ENCODE results near the gene NLRC5. TPM values are rescaled to one million over a fixed set of nuclear protein-coding genes. Genes with fewer than 3 reads are reported as not detected.

The NLRC5 gene
- total and polyA plus RNA-seq, 4 experiments from 2014 or later: 41.6 to 457 (median 284) TPM

DNA sequence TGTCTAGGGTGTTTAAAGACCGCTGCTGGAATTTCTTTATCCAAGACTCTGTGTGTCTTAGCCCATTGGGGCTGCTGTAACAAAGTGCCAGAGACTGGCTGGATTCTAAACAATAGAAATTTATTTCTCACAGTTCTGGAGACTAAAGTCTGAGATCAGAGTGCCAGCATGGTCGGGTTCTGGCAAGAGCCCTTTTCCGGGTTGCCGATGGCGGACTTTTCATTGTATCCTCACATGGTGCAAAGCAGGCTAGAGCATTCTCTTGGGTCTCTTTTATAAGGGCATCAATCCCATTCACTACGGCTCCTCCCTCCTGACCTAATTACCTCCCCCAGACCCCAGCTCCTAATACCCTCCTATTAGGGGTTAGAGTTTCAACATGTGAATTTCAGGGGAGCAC is 9.5 kb downstream of the NLRC5 start:
- no peaks in the 10 kb centered on the region for H3K27me3 ChIP-seq (ENCODE audit: insufficient read depth, low read length)
- peak overlapping the region; percentile 89 to 98 (median 97) for H3K27ac Mint-ChIP-seq
- H3K4me1 Mint-ChIP-seq: peaks cover 69 to 99% (median 82%) of the 10 kb centered on the region in 4 donors
- H3K27ac ChIP-seq (ENCODE audit: low read depth, low read length): peak overlapping the region; percentile 79
- H3K4me3 Mint-ChIP-seq: peak overlapping the region; percentile 65 to 90 (median 82)
- peaks cover 27 to 75% of the 10 kb centered on the region in 2 donors for H3K36me3 Mint-ChIP-seq
- CTCF ChIA-PET (ENCODE audit: partially characterized antibody): interaction anchor here (1.0 to 1.6 kb wide), 5 partner anchors 9 to 43 kb away, joined by 3 to 11 read pairs (median 4); partner anchors contain the start of gene NLRC5
- intact Hi-C loops (cut with micrococcal nuclease): loop anchor here (1.0 kb wide), 1 partner anchor 10 kb away; the partner anchor contains the start of gene NLRC5
- peaks cover 5% of the 10 kb centered on the region for H3K36me3 ChIP-seq (ENCODE audit: insufficient read depth, low read length)
- DNase-seq: no peak
- H3K9me3 ChIP-seq (ENCODE audit: control insufficient read depth in 1 of 2, low read length in 2 of 2): no peaks in the 10 kb centered on the region
- POLR2A ChIA-PET (ENCODE audit: partially characterized antibody): interaction anchor here (0.6 to 6.3 kb wide), 11 partner anchors 10 to 346 kb away, joined by 3 to 104 read pairs (median 13); partner anchors contain the start of genes HERPUD1 and NLRC5
- H3K4me3 ChIP-seq (ENCODE audit: low read length in 2 of 2): peak overlapping the region; percentile 36 to 66
- no peaks in the 10 kb centered on the region for H3K27me3 Mint-ChIP-seq
- H3K4me1 ChIP-seq (ENCODE audit: insufficient read depth, low read length): peaks cover 95% of the 10 kb centered on the region
- no peaks in the 10 kb centered on the region for H3K9me3 Mint-ChIP-seq

DNA sequence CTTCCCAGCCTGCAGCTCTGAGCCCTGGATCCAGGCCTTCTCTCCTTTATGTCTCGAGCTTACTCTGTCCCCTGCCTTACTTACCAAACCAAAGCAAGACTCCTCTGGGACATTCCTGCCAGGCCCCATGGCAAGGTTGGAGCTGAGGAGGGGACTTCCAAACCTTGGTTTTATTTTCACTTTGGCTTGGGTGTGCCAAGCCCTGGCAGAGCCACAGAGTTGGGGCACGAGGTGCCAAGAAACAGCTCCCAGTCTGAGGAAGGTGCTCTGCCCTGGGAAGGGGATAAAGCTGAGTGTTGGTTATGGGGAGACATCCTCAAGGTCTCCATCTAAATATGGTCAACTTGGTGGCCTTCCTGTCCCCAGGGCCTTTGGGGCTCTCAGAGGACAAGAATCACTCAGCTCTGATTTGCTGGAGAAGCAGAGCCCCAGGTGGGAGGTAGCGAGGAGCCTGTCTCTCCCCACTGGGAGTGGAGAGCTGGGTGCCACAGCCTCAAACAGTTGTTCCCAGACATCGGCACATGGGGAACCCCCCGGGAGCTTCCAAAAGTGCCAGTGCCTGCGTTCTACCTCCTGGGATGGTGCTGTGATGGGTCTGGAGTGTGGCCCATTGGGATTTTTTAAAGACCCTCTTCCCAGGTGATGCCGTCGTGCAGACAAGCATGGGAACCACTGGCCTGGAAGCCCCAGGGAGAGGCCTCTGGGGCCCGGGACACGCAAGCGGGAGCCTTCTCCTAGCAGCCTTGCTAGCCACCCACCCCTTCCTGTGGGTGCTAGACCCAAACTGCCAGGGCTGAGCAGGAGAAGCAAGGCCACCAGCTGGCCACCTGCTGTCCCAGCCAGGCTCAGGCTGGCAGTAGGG is 10.3 kb downstream of the NLRC5 start:
- Histone ChIP-seq H3K36me3 (ENCODE audit: insufficient read depth, low read length) (peaks cover 13% of the 10 kb centered on the region), H3K9me3 (ENCODE audit: control insufficient read depth in 1 of 2, low read length in 2 of 2) (no peaks in the 10 kb centered on the region), H3K27ac (ENCODE audit: low read depth, low read length) (peak overlapping the region; percentile 79), H3K27me3 (ENCODE audit: insufficient read depth, low read length) (no peaks in the 10 kb centered on the region), H3K4me1 (ENCODE audit: insufficient read depth, low read length) (peaks cover 95% of the 10 kb centered on the region), H3K4me3 (ENCODE audit: low read length in 2 of 2) (peak overlapping the region; percentile 36 to 66)
- H3K9me3 Mint-ChIP-seq: no peaks in the 10 kb centered on the region
- peak overlapping the region; percentile 65 to 90 (median 82) for H3K4me3 Mint-ChIP-seq
- CTCF ChIA-PET (ENCODE audit: partially characterized antibody): interaction anchor here (0.9 to 1.6 kb wide), 7 partner anchors 10 to 84 kb away, joined by 3 to 11 read pairs (median 4); partner anchors contain the start of gene NLRC5
- peaks cover 69 to 99% (median 82%) of the 10 kb centered on the region in 4 donors for H3K4me1 Mint-ChIP-seq
- H3K27me3 Mint-ChIP-seq: no peaks in the 10 kb centered on the region
- intact Hi-C loops (cut with micrococcal nuclease): loop anchor here (1.0 kb wide), 1 partner anchor 10 kb away; the partner anchor contains the start of gene NLRC5
- DNase-seq: peak; percentile 46 to 83 (median 54)
- H3K27ac Mint-ChIP-seq: peak overlapping the region; percentile 89 to 98 (median 97)
- POLR2A ChIA-PET (ENCODE audit: partially characterized antibody): interaction anchor here (0.6 to 6.3 kb wide), 14 partner anchors 8 to 345 kb away, joined by 3 to 104 read pairs (median 9); partner anchors contain the start of genes HERPUD1, NLRC5, PSME3IP1 and RSPRY1
- H3K36me3 Mint-ChIP-seq: peaks cover 28 to 75% of the 10 kb centered on the region in 2 donors

DNA sequence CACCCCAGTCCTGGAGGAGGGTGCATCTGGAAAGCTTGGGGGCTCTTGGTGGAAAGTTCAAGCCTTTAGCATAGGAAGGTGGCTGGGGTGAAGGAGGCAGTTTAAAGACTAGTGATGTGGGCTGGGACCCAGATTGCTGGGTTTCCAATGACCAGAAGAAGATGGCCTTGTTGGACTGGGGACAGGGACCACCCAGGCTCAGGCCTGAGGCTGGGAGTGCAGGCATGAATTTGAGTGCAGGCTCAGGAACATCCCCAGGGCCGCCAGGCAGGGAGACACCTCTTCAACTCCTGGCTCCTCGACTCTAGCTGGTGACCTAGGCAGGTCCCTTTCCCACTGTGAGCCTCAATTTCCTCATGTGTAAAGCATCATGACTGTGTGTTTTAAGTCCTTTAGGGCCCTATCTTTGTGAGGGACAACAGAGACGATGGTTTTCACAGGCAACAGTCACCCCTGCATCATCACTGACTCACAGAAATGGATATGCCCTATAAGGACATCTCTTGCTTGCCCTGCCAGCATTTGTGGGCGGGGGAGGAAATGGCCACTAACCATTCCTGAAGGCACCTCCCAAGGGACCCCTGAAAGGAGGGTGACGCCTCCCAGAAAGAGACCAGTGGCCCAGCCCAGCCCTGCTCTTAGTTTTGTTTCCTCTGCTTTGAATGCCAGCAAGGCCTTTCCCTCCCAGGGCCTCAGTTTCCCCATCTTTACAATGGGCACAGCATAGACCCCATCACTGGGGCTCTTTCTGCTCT is 11.1 kb downstream of the NLRC5 start:
- peaks cover 37 to 80% of the 10 kb centered on the region in 2 donors for H3K36me3 Mint-ChIP-seq
- H3K9me3 Mint-ChIP-seq: no peaks in the 10 kb centered on the region
- Histone ChIP-seq H3K36me3 (ENCODE audit: insufficient read depth, low read length) (peaks cover 19% of the 10 kb centered on the region), H3K4me3 (ENCODE audit: low read length in 2 of 2) (peak overlapping the region; percentile 36 to 66), H3K9me3 (ENCODE audit: control insufficient read depth in 1 of 2, low read length in 2 of 2) (no peaks in the 10 kb centered on the region), H3K27ac (ENCODE audit: low read depth, low read length) (peak overlapping the region; percentile 79), H3K27me3 (ENCODE audit: insufficient read depth, low read length) (no peaks in the 10 kb centered on the region), H3K4me1 (ENCODE audit: insufficient read depth, low read length) (peaks cover 95% of the 10 kb centered on the region)
- H3K27me3 Mint-ChIP-seq: no peaks in the 10 kb centered on the region
- H3K27ac Mint-ChIP-seq: peak overlapping the region; percentile 89 to 98 (median 97)
- peaks cover 69 to 99% (median 84%) of the 10 kb centered on the region in 4 donors for H3K4me1 Mint-ChIP-seq
- peak overlapping the region; percentile 71 to 90 (median 81) for H3K4me3 Mint-ChIP-seq
- ChIA-PET POLR2A (ENCODE audit: partially characterized antibody) (interaction anchor here (1.0 to 6.3 kb wide), 9 partner anchors 9 to 185 kb away, joined by 3 to 104 read pairs (median 13); partner anchors contain the start of genes NLRC5, PSME3IP1 and RSPRY1), CTCF (ENCODE audit: partially characterized antibody) (interaction anchor here (0.9 to 1.6 kb wide), 3 partner anchors 10 to 84 kb away, joined by 3 to 11 read pairs (median 4); no protein-coding TSS in a partner anchor)
- peak in 1 of 5 donors; percentile 77 for DNase-seq
- intact Hi-C loops (cut with micrococcal nuclease): no loop called here

DNA sequence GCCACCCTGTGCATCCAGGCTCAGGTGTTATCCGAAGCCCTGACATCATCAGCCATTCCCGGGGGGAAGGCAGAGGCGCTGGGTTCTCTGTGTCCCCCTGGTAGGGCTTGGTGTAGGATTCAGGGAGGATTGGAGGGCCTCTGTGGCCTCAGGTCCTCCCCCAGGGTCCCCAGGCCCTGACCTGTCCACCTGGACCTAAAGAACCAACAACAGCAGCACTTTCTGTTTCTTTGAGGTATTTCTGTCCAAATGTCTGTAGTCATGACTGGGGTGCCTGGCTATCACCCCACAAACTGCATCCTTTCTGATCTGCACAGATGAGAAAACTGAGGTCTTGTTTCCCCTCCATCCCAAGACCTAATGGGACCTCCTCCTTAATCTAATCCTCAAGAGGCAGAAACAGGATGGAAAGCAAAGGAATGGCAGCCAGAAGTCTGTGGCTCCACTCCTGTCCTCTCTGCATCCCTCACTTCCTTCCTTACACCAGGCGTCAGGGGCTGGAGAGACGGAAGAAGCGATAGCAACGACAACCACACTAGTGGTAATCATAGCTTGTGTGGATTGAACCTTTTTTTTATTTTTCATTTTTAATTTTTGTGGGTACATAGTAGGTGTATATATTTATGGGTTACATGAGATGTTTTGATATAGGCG is 11.8 kb downstream of the NLRC5 start:
- Histone ChIP-seq H3K36me3 (ENCODE audit: insufficient read depth, low read length) (peaks cover 19% of the 10 kb centered on the region), H3K9me3 (ENCODE audit: control insufficient read depth in 1 of 2, low read length in 2 of 2) (no peaks in the 10 kb centered on the region), H3K27ac (ENCODE audit: low read depth, low read length) (peak overlapping the region; percentile 79), H3K4me1 (ENCODE audit: insufficient read depth, low read length) (peaks cover 95% of the 10 kb centered on the region), H3K27me3 (ENCODE audit: insufficient read depth, low read length) (no peaks in the 10 kb centered on the region), H3K4me3 (ENCODE audit: low read length in 2 of 2) (no peak overlapping the region)
- DNase-seq: no peak
- H3K4me3 Mint-ChIP-seq: peak overlapping the region in 7 of 8 donors; percentile 27 to 90 (median 72)
- CTCF ChIA-PET (ENCODE audit: partially characterized antibody): interaction anchor here (1.0 kb wide), 1 partner anchor 15 kb away, joined by 3 read pairs; no protein-coding TSS in a partner anchor
- H3K27me3 Mint-ChIP-seq: no peaks in the 10 kb centered on the region
- H3K36me3 Mint-ChIP-seq: peaks cover 41 to 77% of the 10 kb centered on the region in 2 donors
- no peaks in the 10 kb centered on the region for H3K9me3 Mint-ChIP-seq
- H3K4me1 Mint-ChIP-seq: peaks cover 66 to 99% (median 82%) of the 10 kb centered on the region in 4 donors
- intact Hi-C loops (cut with micrococcal nuclease): no loop called here
- H3K27ac Mint-ChIP-seq: peak overlapping the region; percentile 89 to 98 (median 97)
- POLR2A ChIA-PET (ENCODE audit: partially characterized antibody): interaction anchor here (2.4 to 16.5 kb wide), 5 partner anchors 12 to 38 kb away, joined by 13 to 210 read pairs (median 42); partner anchors contain the start of gene NLRC5

DNA sequence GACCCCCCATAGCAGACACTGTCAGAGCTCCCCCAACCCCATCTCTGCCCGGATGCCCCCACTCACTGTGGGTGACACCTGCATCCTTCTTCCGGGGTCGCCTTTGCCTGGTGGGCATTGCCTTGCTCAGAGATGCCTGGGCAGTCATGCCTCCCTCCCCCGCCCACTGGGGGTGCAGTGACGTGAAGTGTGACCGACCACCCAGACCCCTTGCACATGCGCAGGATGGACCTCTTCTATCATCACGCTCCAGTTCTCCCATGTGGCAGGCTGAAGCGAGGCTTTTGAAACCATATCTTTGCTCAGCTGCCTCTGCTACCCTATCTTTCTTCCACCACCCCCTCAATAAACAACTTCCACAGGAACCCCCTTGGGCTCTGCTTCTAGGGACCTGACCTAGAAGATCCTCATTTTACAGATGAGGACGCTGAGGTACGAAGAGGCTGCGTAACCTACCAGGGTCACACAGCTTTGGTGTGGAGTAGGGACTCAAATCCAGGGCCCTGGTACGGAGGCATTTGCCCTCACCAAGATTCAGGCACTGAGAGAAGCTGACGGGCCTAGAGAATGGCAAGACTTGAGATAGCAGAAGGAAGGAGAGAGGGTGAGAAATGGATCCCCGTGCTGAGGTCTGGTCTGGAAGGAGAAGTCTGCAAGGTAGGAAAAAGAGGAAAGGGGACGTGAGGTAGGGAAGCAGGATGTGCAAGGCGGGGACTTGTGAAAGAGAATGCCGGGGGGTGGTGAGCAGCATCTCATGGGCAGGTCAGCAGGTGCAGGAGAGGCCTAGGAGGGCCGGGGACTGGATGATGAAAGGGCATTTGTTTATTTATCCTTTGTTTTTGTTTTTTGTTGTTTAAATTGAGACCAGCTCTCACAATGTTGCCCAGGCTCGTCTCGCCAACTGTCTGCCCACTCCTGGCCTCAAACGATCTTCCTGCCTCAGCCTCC is 14.4 kb downstream of the NLRC5 start:
- POLR2A ChIA-PET (ENCODE audit: partially characterized antibody): interaction anchor here (1.4 to 16.5 kb wide), 5 partner anchors 10 to 37 kb away, joined by 3 to 210 read pairs (median 33); partner anchors contain the start of gene NLRC5
- Mint-ChIP-seq H3K9me3 (no peaks in the 10 kb centered on the region), H3K27ac (peak overlapping the region; percentile 71 to 95 (median 85)), H3K4me3 (peak overlapping the region in 7 of 8 donors; percentile 47 to 81 (median 64)), H3K27me3 (no peaks in the 10 kb centered on the region), H3K36me3 (peaks cover 40 to 68% of the 10 kb centered on the region in 2 donors), H3K4me1 (peaks cover 54 to 95% (median 74%) of the 10 kb centered on the region in 4 donors)
- Histone ChIP-seq H3K4me1 (ENCODE audit: insufficient read depth, low read length) (peaks cover 94% of the 10 kb centered on the region), H3K27me3 (ENCODE audit: insufficient read depth, low read length) (no peaks in the 10 kb centered on the region), H3K9me3 (ENCODE audit: control insufficient read depth in 1 of 2, low read length in 2 of 2) (no peaks in the 10 kb centered on the region), H3K4me3 (ENCODE audit: low read length in 2 of 2) (no peak overlapping the region), H3K27ac (ENCODE audit: low read depth, low read length) (peak overlapping the region; percentile 19), H3K36me3 (ENCODE audit: insufficient read depth, low read length) (peaks cover 15% of the 10 kb centered on the region)
- intact Hi-C loops (cut with micrococcal nuclease): no loop called here
- DNase-seq: no peak
- CTCF ChIA-PET (ENCODE audit: partially characterized antibody): interaction anchor here (1.8 to 2.3 kb wide), 4 partner anchors 8 to 40 kb away, joined by 3 to 8 read pairs (median 7); partner anchors contain the start of gene NLRC5

All from CD4-positive, alpha-beta memory T cell (primary cell).